Left forelimb (tissue), 1 donor: Measurements from ENCODE around the gene ISG15.
A peak's percentile ranks its signal among the peaks of the same experiment; 100 is the strongest.
"Not testable (repeated sequence)": the region's sequence is repeated elsewhere in the genome, so short reads cannot be mapped to it uniquely, and the experiment has no call there.

Experiments used
- DNase-seq: peaks from one replicate; pipeline ENCODE4 v3.0.0-alpha.2; 2018; ENCODE audit warnings: low spot score

Gene ISG15

DNA sequence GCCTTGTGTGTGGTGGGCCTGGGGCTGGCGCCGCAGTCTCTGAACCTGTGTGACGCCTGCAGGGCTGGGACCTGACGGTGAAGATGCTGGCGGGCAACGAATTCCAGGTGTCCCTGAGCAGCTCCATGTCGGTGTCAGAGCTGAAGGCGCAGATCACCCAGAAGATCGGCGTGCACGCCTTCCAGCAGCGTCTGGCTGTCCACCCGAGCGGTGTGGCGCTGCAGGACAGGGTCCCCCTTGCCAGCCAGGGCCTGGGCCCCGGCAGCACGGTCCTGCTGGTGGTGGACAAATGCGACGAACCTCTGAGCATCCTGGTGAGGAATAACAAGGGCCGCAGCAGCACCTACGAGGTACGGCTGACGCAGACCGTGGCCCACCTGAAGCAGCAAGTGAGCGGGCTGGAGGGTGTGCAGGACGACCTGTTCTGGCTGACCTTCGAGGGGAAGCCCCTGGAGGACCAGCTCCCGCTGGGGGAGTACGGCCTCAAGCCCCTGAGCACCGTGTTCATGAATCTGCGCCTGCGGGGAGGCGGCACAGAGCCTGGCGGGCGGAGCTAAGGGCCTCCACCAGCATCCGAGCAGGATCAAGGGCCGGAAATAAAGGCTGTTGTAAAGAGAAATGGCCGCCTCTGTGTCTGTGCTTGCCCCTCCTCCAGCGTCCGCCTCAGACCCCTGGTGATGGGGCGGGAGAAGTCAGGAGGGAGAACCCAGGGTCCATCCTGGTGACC lies 788 bp downstream of the ISG15 start:
- no peak for DNase-seq

DNA sequence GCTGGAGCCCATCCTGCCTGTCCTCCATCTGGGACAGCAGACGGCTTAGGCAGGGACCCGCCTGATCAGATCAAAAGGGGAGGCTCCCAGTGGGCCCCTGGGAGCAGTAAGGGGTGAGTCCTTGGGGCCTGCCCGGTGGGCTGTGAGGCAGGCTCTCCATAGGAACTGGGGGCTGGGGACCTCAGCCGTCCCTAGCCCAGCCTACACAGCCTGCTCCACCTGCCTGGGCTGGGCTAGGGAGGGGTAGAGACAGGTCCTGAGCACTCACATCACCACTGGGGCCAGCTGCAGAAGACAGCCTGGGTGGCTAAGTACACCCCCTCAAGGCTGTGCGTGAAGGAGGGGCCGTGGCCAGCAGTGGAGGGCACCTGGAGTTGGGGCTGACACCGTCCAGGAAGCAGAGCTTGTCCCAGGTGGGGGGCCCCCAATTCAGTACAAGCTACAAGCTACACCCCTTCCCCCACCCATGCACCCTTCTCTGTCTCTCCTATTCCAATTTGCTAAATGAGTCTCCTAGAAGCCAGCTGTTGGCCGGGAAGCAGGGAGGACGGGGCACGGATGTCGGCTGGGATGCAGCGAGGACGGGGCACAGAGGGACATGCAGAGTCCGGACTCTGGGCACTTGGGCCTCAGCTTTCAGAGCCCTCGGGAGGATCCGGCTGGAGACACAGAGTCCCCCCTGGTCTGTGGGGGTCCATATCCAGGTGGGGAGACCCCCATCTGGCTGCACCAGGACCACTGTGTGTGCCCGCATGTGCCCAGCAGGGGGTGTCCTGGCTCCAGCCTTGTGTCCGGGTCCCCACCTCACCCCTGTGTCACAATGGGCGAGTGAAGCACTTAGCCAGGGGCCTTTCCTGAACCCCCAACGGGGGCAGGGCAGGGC lies 1.7 kb downstream of the ISG15 start:
- DNase-seq = no peak

GRCh38 chr1:1017397-1018320 lies 4.4 kb downstream of the ISG15 start:
- not testable (repeated sequence) for DNase-seq

GRCh38 chr1:1018321-1018685 lies 5.0 kb downstream of the ISG15 start:
- DNase-seq = not testable (repeated sequence)

DNA sequence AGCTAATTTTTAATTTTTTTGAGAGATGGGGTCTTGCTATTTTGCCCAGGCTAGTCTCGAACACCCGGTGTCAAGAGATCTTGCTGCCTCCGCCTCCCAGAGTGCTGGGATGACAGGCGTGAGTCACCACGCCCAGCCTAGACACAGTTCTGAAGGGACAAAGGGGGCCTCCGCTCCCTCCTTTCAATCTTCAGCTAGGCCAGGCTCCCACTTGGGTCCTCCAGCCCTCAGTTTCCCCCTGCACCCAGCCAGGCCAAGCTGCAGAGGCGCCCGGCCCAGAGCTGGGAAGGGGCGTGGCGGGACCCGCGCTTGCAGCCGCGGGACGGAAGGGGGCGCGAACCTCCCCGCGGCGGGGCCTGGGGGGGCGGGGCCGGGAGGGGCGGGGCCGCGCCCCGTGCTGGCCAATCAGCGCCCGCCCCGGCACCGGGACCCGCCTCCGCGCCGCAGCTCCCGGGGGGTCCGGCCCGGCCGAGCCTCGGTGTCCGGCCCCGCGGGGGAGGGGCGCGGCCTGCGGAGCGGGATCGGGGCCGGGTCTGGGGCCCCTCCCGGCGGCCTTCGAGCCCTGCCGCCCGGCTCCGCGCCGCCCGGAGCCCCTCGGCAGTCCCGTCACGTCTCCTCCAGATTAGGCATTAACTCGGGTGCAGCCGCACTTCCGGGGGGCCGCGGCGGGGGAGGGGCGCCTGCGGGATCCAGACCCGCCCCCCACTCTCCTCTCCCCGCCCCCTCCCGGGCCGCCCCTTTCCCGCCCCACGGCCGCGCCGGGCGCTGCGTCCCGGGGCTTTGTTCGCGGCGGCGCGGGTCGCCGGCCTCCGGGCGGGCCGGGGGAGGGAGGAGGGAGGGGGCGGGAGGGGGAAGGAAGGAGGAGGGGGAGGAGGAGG lies 6.1 kb downstream of the ISG15 start:
- DNase-seq = peak; percentile 91

- no peak for DNase-seq
These were observed 6.7 kb downstream of the ISG15 start, which contains the start of gene AGRN for GRCh38 chr1:1020000-1020404. Gene AGRN (plus strand): TSS chr1:1020120. CDS start chr1:1020173, 53 bp downstream.

- DNase-seq = no peak
These were observed 7.2 kb downstream of the ISG15 start for GRCh38 chr1:1020415-1021009.

GRCh38 chr1:1021010-1021919 lies 8.0 kb downstream of the ISG15 start:
- no peak for DNase-seq

DNA sequence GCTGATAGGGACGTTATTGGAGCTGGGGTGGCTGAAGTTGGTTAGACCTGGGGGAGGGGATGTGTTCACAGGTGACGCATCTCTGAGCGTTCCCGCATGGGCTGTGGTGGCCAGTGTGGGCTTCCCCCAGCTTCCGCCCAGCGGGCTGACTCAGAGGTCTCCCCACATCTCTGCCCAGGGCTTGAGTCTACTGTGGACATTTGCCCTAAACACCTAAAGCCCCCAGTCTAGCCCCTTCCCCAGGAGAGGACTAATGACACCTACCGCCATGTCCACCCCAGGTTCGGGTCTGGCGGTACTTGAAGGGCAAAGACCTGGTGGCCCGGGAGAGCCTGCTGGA lies 8.6 kb downstream of the ISG15 start:
- DNase-seq = no peak

GRCh38 chr1:1022302-1023009 lies 9.2 kb downstream of the ISG15 start:
- DNase-seq = no peak

- no peak for DNase-seq
These were observed 10.4 kb downstream of the ISG15 start for GRCh38 chr1:1023700-1024099.

DNA sequence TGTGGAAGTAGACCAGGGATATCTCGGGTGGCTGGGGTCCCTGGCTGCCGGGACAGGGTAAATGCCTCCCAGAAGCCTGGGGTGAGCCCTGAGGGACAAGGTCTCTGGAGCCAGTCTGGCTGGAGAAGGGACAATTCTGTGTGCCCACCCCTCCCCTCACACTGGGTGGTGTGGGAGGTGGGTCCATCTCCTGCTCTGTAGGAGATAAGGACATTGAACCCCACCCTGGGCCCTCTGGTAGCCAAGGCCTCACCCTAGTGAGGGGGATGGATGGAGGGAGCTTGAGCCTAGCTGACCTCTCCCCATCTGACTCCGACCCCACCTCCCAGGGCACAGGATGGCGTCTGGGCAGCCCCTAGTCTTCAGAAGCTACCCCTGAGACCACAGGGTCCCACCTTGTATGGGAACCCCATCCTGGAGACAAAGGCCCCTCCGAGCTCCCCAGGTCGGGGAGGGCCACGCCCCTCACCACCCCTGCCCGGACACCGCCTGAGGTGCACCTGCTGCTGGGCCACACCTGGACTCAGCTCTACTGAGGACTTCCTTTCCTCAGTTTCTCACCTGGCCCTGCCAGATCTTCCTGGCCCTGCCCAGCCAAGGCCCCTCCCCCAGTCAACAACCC lies 11.0 kb downstream of the ISG15 start:
- no peak for DNase-seq

- DNase-seq = no peak
These were observed 11.7 kb downstream of the ISG15 start for GRCh38 chr1:1024771-1025699.

GRCh38 chr1:1025730-1026129 lies 12.4 kb downstream of the ISG15 start:
- no peak for DNase-seq

DNA sequence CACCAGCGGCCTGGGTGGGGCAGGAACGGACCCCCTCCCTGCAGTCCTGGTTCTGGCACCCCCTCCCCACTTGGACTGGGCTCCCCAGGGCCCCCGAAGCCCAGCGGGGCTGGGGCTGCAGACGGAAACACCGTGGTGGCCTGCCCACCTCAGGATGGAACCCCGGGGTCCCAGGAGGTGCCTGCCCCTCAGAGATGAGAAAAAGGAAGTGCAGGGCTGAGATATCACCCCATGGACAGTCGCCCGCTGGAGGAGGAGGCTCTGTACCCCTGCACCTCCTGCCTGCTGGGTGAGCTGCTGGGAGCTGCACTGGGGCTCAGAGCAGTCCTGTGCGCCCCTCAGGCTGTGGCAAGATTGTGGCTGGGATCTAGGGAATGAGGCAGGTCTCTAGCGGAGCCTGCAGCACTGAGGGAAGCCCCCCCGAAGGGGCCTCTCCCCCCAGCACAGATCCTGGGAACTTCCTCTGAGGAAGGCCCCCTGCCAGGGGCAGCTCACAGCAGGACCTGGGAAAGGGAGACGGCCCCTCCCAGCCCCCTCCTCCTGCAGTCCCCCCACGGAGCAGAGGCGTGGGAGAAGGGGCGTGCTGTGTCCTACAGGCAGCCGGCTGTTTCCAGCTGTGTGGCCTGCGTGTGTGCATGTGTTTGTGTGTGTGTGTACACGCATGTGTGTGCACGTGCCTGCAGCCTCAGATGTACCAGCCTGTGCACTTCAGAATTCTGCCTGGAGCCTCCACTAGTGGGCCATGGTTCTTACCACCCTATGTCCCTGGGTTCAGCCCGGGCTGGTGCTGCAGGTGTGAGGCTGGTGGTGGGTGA lies 13.5 kb downstream of the ISG15 start:
- DNase-seq = no peak

DNA sequence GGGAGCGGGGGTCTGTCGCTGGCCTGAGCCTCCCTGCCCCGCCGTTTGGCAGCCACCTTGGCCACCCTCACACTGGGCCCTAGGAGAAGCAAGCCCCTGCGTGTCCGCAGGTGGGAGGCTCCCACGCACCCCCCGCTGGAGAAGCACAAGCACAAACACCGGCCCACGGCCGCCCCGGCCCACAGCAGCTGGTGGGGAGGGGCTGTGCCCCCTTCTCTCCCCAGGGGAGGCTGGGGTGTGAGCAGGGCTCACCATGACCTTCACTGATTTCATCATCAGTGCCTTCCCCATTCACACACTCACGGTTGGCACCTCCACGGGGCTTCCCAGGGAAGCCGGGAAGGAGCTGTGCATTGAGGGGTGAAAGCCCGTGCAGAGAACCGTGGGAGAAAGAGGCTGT lies 14.5 kb downstream of the ISG15 start:
- DNase-seq = no peak
